ENCODE measurements around the gene ERBB2. TPM values are rescaled to one million over a fixed set of nuclear protein-coding genes. Genes with fewer than 3 reads are reported as not detected.
A peak's percentile ranks its signal among the peaks of the same experiment; 100 is the strongest.

The ERBB2 gene
- total and polyA plus RNA-seq, 2 donors from 2014 or later: 76.5 to 186 TPM

- peak in 1 of 5 donors; percentile 48 for DNase-seq
- Histone ChIP-seq H3K27ac (ENCODE audit: low read depth in 2 of 2, low read length in 2 of 2) (no peak overlapping the region), H3K9ac (ENCODE audit: low read length in 3 of 3) (no peak overlapping the region), H3K27me3 (ENCODE audit: control insufficient read depth, insufficient read depth, low read length) (no peaks in the 10 kb centered on the region), H3K36me3 (ENCODE audit: control insufficient read depth in 2 of 3, insufficient read depth in 3 of 3, low read length in 3 of 3) (peaks cover 0 to 41% (median 11%) of the 10 kb centered on the region in 3 donors), H3K4me3 (ENCODE audit: low read length in 3 of 3) (no peak overlapping the region), H3K4me1 (ENCODE audit: control insufficient read depth in 2 of 3, insufficient read depth in 2 of 3, low read depth in 1 of 3, low read length in 3 of 3) (peaks cover 0 to 8% (median 0%) of the 10 kb centered on the region in 3 donors), H3K9me3 (ENCODE audit: control insufficient read depth in 2 of 3, insufficient read depth in 1 of 3, low read length in 3 of 3) (no peaks in the 10 kb centered on the region)
- TF ChIP-seq, protein P1, sequence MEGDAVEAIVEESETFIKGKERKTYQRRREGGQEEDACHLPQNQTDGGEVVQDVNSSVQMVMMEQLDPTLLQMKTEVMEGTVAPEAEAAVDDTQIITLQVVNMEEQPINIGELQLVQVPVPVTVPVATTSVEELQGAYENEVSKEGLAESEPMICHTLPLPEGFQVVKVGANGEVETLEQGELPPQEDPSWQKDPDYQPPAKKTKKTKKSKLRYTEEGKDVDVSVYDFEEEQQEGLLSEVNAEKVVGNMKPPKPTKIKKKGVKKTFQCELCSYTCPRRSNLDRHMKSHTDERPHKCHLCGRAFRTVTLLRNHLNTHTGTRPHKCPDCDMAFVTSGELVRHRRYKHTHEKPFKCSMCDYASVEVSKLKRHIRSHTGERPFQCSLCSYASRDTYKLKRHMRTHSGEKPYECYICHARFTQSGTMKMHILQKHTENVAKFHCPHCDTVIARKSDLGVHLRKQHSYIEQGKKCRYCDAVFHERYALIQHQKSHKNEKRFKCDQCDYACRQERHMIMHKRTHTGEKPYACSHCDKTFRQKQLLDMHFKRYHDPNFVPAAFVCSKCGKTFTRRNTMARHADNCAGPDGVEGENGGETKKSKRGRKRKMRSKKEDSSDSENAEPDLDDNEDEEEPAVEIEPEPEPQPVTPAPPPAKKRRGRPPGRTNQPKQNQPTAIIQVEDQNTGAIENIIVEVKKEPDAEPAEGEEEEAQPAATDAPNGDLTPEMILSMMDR (IDR thresholded peaks at IDR 0.05; ENCODE audit: borderline replicate concordance, extremely low read depth, insufficient read depth): no peak
- no peak for FAIRE-seq
- intact Hi-C loops (cut with DNase I): no loop called here
Measured at GRCh38 chr17:39744836-39745215, 45.0 kb downstream of the ERBB2 start.

DNA sequence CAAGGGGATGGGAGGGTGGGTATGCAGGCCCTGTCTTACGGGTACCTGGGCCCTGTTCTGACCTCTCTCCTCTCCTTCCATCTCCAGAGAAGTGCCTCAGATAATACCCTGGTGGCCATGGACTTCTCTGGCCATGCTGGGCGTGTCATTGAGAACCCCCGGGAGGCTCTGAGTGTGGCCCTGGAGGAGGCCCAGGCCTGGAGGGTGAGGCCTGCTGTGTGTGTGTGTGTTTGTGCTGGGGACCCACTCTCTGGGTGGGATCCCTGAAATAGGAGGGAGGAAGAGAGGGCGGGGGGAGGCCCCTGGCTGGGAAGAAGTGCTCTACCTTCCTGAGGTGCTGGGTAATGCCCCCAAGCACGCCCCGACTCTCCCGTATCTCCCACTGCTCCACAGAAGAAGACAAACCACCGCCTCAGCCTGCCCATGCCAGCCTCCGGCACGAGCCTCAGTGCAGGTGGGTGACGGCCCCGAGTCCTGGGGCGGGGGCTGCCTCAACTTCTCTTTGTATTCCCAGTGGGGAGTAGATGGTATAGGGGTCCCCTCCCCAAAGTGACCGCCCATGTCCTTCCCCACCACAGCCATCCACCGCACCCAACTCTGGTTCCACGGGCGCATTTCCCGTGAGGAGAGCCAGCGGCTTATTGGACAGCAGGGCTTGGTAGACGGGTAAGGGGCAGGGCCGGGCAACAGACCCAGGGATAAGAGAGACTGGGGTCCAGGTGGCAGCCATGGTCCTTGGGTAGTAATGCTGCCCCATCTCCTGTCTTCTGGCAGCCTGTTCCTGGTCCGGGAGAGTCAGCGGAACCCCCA is 45.7 kb downstream of the ERBB2 start:
- intact Hi-C loops (cut with DNase I): no loop called here
- peak in 2 of 5 donors; percentile 25 to 45 for DNase-seq

DNA sequence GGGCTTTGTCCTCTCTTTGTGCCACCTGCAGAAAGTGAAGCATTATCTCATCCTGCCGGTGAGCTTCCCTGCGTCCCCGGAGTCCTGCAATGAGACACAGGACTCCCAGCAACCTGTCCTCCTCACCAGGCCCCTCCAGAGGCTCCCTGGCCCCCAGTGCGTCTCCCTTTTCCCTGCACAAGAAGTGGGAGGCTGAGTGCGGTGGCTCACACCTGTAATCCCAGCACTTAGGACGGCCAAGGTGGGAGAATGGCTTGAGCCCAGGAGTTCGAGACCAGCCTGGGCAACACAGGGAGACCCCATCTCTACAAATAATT is 46.2 kb downstream of the ERBB2 start:
- H3K4me1 ChIP-seq (ENCODE audit: control insufficient read depth in 2 of 3, insufficient read depth in 2 of 3, low read depth in 1 of 3, low read length in 3 of 3): peaks cover 0 to 16% (median 10%) of the 10 kb centered on the region in 3 donors
- no peak overlapping the region for H3K9ac ChIP-seq (ENCODE audit: low read length in 3 of 3)
- no peaks in the 10 kb centered on the region for H3K9me3 ChIP-seq (ENCODE audit: control insufficient read depth in 2 of 3, insufficient read depth in 1 of 3, low read length in 3 of 3)
- H3K27me3 ChIP-seq (ENCODE audit: control insufficient read depth, insufficient read depth, low read length): no peaks in the 10 kb centered on the region
- FAIRE-seq (no peak), DNase-seq (no peak)
- H3K4me3 ChIP-seq (ENCODE audit: low read length in 3 of 3): no peak overlapping the region
- intact Hi-C loops (cut with DNase I): no loop called here
- no peak overlapping the region for H3K27ac ChIP-seq (ENCODE audit: low read depth in 2 of 2, low read length in 2 of 2)
- TF ChIP-seq, protein P1 (IDR thresholded peaks at IDR 0.05; ENCODE audit: borderline replicate concordance, extremely low read depth, insufficient read depth): no peak
- peaks cover 0 to 41% (median 11%) of the 10 kb centered on the region in 3 donors for H3K36me3 ChIP-seq (ENCODE audit: control insufficient read depth in 2 of 3, insufficient read depth in 3 of 3, low read length in 3 of 3)

More for the DNA sequence above, 45.7 kb downstream of the ERBB2 start:
- Histone ChIP-seq H3K9ac (ENCODE audit: low read length in 3 of 3) (no peak overlapping the region), H3K4me3 (ENCODE audit: low read length in 3 of 3) (no peak overlapping the region), H3K4me1 (ENCODE audit: control insufficient read depth in 2 of 3, insufficient read depth in 2 of 3, low read depth in 1 of 3, low read length in 3 of 3) (peaks cover 0 to 15% (median 4%) of the 10 kb centered on the region in 3 donors), H3K36me3 (ENCODE audit: control insufficient read depth in 2 of 3, insufficient read depth in 3 of 3, low read length in 3 of 3) (peaks cover 0 to 41% (median 11%) of the 10 kb centered on the region in 3 donors), H3K27ac (ENCODE audit: low read depth in 2 of 2, low read length in 2 of 2) (no peak overlapping the region), H3K9me3 (ENCODE audit: control insufficient read depth in 2 of 3, insufficient read depth in 1 of 3, low read length in 3 of 3) (no peaks in the 10 kb centered on the region), H3K27me3 (ENCODE audit: control insufficient read depth, insufficient read depth, low read length) (no peaks in the 10 kb centered on the region)
- TF ChIP-seq, protein P1 (IDR thresholded peaks at IDR 0.05; ENCODE audit: borderline replicate concordance, extremely low read depth, insufficient read depth): no peak
- no peak for FAIRE-seq

All from kidney (tissue), 14 donors.